ENCODE measurements around the gene RAET1E.

GRCh38 chr6:149917679-149918078 lies 19.8 kb upstream of the RAET1E start:
- no peak for TF ChIP-seq YY1 (IDR thresholded peaks at IDR 0.05; ENCODE audit: insufficient read depth, insufficient read length)
- no peak for TF ChIP-seq SUZ12 (IDR thresholded peaks at IDR 0.05; ENCODE audit: extremely low read depth, insufficient read depth, insufficient read length)

All from NT2/D1 (cell line).